ENCODE measurements around the gene TMCO1. TPM values are rescaled to one million over a fixed set of nuclear protein-coding genes. Genes with fewer than 3 reads are reported as not detected.
"Not testable (repeated sequence)": the region's sequence is repeated elsewhere in the genome, so short reads cannot be mapped to it uniquely, and the experiment has no call there.

The TMCO1 gene
- total RNA-seq, 1 donor from 2014 or later, result 60.6 TPM

DNA sequence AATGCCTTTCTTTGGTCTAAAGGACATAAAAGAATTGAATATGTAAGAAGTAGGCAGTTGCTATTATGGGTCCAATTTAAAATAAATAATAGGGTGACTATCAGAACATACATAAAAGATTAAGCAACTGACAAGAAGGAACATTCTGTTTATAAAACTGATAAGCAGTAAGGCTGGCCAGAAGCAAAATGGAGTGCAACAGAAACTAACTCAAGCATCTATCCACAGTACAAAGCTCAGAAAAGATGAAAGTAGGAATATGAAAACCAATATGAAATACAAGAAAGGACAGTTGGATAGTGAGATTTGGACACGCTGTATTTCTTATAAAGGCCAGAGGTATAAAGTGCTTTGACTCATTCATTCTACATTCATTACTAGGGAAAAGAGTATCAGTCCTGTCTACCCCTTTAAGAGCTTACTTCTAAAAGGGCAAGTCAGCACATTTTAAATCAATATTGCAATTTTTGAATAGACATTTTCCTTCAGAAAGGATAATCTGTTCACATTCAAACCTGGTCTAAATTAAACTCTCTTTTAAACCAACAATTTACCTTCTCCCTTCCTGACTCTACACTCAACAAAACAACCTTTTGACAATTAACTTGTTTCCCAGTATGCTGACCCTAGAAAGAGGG lies 84.7 kb downstream of the TMCO1 start:
- ATAC-seq, result no peak

DNA sequence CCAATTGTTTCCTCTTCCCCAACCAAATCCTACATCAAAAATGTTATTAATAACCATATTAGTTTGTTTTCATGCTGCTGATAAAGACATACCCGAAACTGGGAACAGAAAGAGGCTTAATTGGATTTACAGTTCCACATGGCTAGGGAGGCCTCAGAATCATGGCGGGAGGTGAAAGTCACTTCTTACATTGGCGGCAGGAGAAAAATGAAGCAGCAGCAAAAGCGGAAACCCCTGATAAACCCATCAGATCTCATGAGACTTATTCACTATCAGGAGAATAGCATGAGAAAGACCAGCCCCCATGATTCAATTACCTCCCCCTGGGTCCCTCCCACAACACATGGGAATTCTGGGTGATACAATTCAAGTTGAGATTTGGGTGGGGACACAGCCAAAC lies 87.9 kb downstream of the TMCO1 start:
- not testable (repeated sequence) for ATAC-seq

DNA sequence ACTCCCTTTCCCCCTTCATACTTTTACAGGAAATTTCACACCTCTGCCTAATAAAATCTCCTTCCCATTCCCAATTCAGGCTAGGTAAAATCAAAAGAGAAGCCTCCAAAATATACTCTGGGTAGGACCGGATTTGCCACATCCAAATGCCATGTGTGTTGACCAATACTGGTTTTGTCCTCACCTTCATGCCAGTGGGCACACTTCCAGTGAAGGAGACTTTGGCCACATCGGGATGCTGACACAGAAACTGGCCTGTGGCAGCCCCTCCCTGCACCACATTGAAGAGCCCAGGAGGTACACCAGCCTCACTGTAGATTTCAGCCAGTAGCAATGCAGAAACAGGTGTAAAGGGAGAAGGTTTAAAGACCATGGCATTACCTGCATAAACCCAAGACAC lies 88.4 kb downstream of the TMCO1 start:
- ATAC-seq, result no peak

DNA sequence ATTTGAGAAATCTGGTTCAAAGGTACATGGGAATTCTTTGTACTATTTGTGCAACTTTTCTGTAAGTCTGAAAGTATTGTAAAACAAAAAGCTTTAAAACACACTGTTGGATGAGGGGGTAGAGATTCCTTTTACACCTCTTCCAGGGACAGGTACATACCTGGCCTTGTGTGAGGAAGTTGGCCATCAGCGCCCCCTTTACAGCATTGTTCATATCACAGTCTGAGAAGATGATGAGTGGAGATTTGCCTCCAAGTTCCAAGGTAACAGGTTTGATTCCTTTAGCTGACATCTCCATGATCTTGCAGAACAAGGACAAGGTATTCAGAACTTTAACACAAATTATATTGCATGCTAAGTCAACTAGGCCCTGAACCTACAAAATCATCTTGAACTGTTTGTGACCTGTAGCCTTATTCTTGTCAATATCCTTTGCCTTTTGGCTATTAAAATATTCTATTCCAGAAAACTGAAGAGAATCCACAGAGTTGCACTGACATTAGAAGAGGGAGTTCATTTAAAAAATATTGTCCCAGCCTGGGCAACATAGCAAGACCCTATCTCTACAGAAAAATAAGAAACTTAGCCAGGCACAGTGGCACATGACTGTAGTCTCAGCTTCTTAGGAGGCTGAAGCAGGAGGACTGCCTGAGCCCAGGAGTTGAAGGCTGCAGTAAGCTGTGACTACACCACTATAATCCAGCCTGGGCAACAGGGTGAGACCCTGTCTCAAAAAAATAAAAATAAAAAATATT lies 89.2 kb downstream of the TMCO1 start:
- no peak for ATAC-seq

DNA sequence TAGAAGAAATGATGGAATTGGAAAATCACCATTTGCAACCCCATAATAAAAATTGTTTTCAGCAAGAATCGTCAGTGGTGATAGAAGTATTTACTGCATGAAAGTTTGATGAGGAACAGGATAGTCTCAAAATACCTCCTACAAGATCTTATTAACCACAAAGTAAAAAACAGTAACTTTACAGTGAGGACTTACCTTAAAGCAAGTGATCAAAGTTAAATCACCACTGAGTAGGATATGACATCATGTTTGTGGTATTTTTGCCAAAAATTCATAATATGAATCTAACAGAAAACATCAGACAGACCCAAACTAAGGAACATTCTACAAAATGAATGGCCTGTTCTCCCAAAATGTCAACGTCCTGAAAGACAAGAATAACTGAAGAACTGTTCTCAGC lies 90.2 kb downstream of the TMCO1 start:
- ATAC-seq, result no peak

Other genes starting within 250 kb of the TMCO1 start
- gene LRRC52, start 224.9 kb downstream of the TMCO1 start, total RNA-seq, result not detected
- gene MGST3, start 137.6 kb downstream of the TMCO1 start, total RNA-seq, result 58.9 TPM
- gene ALDH9A1, start 70.3 kb downstream of the TMCO1 start, total RNA-seq, result 108 TPM
- gene UCK2, start 58.7 kb upstream of the TMCO1 start, total RNA-seq, result 39.5 TPM